IMR-90 (cell line): ENCODE data around the gene CYP4F3. TPM values are rescaled to one million over a fixed set of nuclear protein-coding genes. Genes with fewer than 3 reads are reported as not detected.

ENCODE experiments used
- ATAC-seq: fragments of 200-7000 bp; cut with Tn5 transposase; 2 replicates; pipeline ENCODE4 v1.9.1; 2020; ENCODE audit warnings: low read depth, mild to moderate bottlenecking, moderate library complexity
- Bru-seq: library from RNA; stranded (reverse); fragments of 400-500 nt; gene quantifications from one replicate; lab custom pipeline; 2021; lab: Mats Ljungman, UMichigan
- BruChase-seq, 2 experiments: library from RNA; stranded (reverse); fragments of 400-500 nt; gene quantifications; one replicate each; lab custom pipeline; 2021; lab: Mats Ljungman, UMichigan
- BruUV-seq: library from RNA; stranded (reverse); fragments of 400-500 nt; replicated peaks from 2 replicates; lab custom pipeline; 2021; lab: Mats Ljungman, UMichigan
- CTCF ChIA-PET: fragments of 300-600 bp; formaldehyde crosslinking; extraction: SDS; loops from one replicate; lab custom pipeline; 2021; ENCODE audit warnings: antibody characterized with exemption; lab: Yijun Ruan, JAX
- POLR2A ChIA-PET: fragments of 300-600 bp; sonication (Branson Sonifier 250); formaldehyde crosslinking; loops from one replicate; lab custom pipeline; 2022; ENCODE audit warnings: antibody characterized with exemption; ENCODE audit not compliant: unreplicated experiment; lab: Charles Lee
- DNase-seq: peaks from one replicate; pipeline ENCODE4 v3.0.0; 2013
- H2AFZ ChIP-seq: replicated peaks from 2 replicates; pipeline ENCODE3; 2013; ENCODE audit warnings: low read length, mild to moderate bottlenecking; ENCODE audit not compliant: poor library complexity
- H2AK5ac ChIP-seq: 2 replicates; pipeline ENCODE4 v1.6.1; 2013; ENCODE audit warnings: low read depth, low read length, inconsistent platforms
- H2AK9ac ChIP-seq: replicated peaks from 2 replicates; pipeline ENCODE3; 2013; ENCODE audit warnings: mild to moderate bottlenecking, low read depth, low read length, moderate library complexity; ENCODE audit not compliant: poor library complexity
- H2BK120ac ChIP-seq: 2 replicates; pipeline ENCODE4 v1.6.1; 2013; ENCODE audit warnings: low read depth, low read length, inconsistent platforms
- H2BK15ac ChIP-seq: 3 replicates; pipeline ENCODE4 v1.6.1; 2013; ENCODE audit warnings: low read depth, low read length, inconsistent platforms
- H2BK20ac ChIP-seq: 2 replicates; pipeline ENCODE4 v1.6.1; 2013; ENCODE audit warnings: low read depth, mild to moderate bottlenecking, inconsistent platforms, low read length, moderate library complexity
- H2BK5ac ChIP-seq: 2 replicates; pipeline ENCODE4 v1.6.1; 2013; ENCODE audit warnings: mild to moderate bottlenecking, low read depth, low read length, inconsistent platforms; ENCODE audit not compliant: poor library complexity, severe bottlenecking
- H3K14ac ChIP-seq: replicated peaks from 2 replicates; pipeline ENCODE4 v1.6.1; 2013; ENCODE audit warnings: low read depth, low read length, inconsistent platforms
- H3K18ac ChIP-seq: 2 replicates; pipeline ENCODE4 v1.6.1; 2013; ENCODE audit warnings: low read depth, low read length, control low read depth
- H3K23ac ChIP-seq: 2 replicates; pipeline ENCODE4 v1.6.1; 2013; ENCODE audit warnings: low read depth, low read length, inconsistent platforms
- H3K27ac ChIP-seq: 2 replicates; pipeline ENCODE4 v1.5.1; 2013; ENCODE audit warnings: mild to moderate bottlenecking, control low read depth, low read length; ENCODE audit not compliant: insufficient read depth
- H3K27me3 ChIP-seq: 2 replicates; pipeline ENCODE4 v1.6.1; 2013; ENCODE audit warnings: low read length; ENCODE audit not compliant: control insufficient read depth, insufficient read depth
- H3K36me3 ChIP-seq: 2 replicates; pipeline ENCODE4 v1.6.1; 2013; ENCODE audit warnings: low read length, mixed read lengths; ENCODE audit not compliant: control insufficient read depth, insufficient read depth
- H3K4ac ChIP-seq: 2 replicates; pipeline ENCODE4 v1.6.1; 2013; ENCODE audit warnings: low read depth, low read length, inconsistent platforms
- H3K4me1 ChIP-seq: 2 replicates; pipeline ENCODE4 v1.6.1; 2013; ENCODE audit warnings: low read length, mixed read lengths; ENCODE audit not compliant: control insufficient read depth, insufficient read depth
- H3K4me2 ChIP-seq: 2 replicates; pipeline ENCODE4 v1.6.1; 2013; ENCODE audit warnings: low read depth, mild to moderate bottlenecking, control low read depth, low read length, moderate library complexity
- H3K4me3 ChIP-seq: 2 replicates; pipeline ENCODE4 v1.5.1; 2013; ENCODE audit warnings: low read depth, mild to moderate bottlenecking, control low read depth, low read length, moderate library complexity; ENCODE audit not compliant: insufficient read depth
- H3K56ac ChIP-seq: 2 replicates; pipeline ENCODE4 v1.6.1; 2013; ENCODE audit warnings: low read length, inconsistent platforms; ENCODE audit not compliant: insufficient read depth; ENCODE audit errors: extremely low read depth
- H3K79me1 ChIP-seq, 2 experiments: 2 replicates each; pipeline ENCODE4 v1.6.1; 2013; ENCODE audit warnings: low read length in 2 of 2, inconsistent platforms in 1 of 2, low read depth in 1 of 2
- H3K9ac ChIP-seq: 2 replicates; pipeline ENCODE4 v1.6.1; 2013; ENCODE audit warnings: low read depth, low read length, control low read depth
- H3K9me1 ChIP-seq: 2 replicates; pipeline ENCODE4 v1.6.1; 2013; ENCODE audit warnings: low read length, inconsistent platforms; ENCODE audit not compliant: insufficient read depth
- H3K9me3 ChIP-seq: 2 replicates; pipeline ENCODE4 v1.6.1; 2013; ENCODE audit warnings: low read length; ENCODE audit not compliant: control insufficient read depth, insufficient read depth
- H4K20me1 ChIP-seq: 2 replicates; pipeline ENCODE4 v1.6.1; 2013; ENCODE audit warnings: low read length, inconsistent platforms; ENCODE audit not compliant: insufficient read depth
- H4K5ac ChIP-seq: 2 replicates; pipeline ENCODE4 v1.6.1; 2013; ENCODE audit warnings: mild to moderate bottlenecking, low read depth, low read length, control low read depth
- H4K8ac ChIP-seq, 2 experiments: 2 replicates each; pipeline ENCODE4 v1.6.1; 2013; ENCODE audit warnings: low read depth in 2 of 2, low read length in 2 of 2, control low read depth in 1 of 2, inconsistent platforms in 1 of 2
- H4K91ac ChIP-seq: 2 replicates; pipeline ENCODE4 v1.6.1; 2013; ENCODE audit warnings: low read depth, low read length, inconsistent platforms; ENCODE audit not compliant: insufficient read depth
- BHLHE40 ChIP-seq: fragments of 150-350 bp; IDR thresholded peaks from 2 replicates; pipeline ENCODE4 v1.6.1; 2016; ENCODE audit warnings: mild to moderate bottlenecking, low read depth, low read length
- CHD1 ChIP-seq: IDR thresholded peaks from 2 replicates; pipeline ENCODE4 v1.6.1; 2012; ENCODE audit warnings: low read depth, low read length, improper control_type of control experiment
- CTCF ChIP-seq: conservative IDR thresholded peaks from 2 replicates; pipeline ENCODE4 v1.5.1; 2012; ENCODE audit warnings: mild to moderate bottlenecking, low read depth, low read length, improper control_type of control experiment
- FOS ChIP-seq: fragments of 150-350 bp; IDR thresholded peaks from 2 replicates; pipeline ENCODE4 v1.6.1; 2016; ENCODE audit warnings: low read depth, low read length
- MAFK ChIP-seq: IDR thresholded peaks from 2 replicates; pipeline ENCODE4 v1.6.1; 2012; ENCODE audit warnings: low read depth, low read length, improper control_type of control experiment
- MAZ ChIP-seq: IDR thresholded peaks from 2 replicates; pipeline ENCODE4 v1.6.1; 2012; ENCODE audit warnings: low read depth, mild to moderate bottlenecking, low read length, improper control_type of control experiment, moderate library complexity, borderline replicate concordance
- MXI1 ChIP-seq: IDR thresholded peaks from 2 replicates; pipeline ENCODE4 v1.6.1; 2012; ENCODE audit warnings: low read depth, mild to moderate bottlenecking, low read length, moderate library complexity, borderline replicate concordance
- NFE2L2 ChIP-seq: fragments of 150-350 bp; IDR thresholded peaks from 2 replicates; pipeline ENCODE4 v1.6.1; 2016; ENCODE audit warnings: low read depth, mild to moderate bottlenecking, low read length
- RFX5 ChIP-seq: IDR thresholded peaks from 2 replicates; pipeline ENCODE4 v1.8.0; 2012; ENCODE audit warnings: low read depth, mild to moderate bottlenecking, low read length, moderate library complexity
- WGBS, 2 experiments: methylation state at CpG; one replicate each; pipeline versions ENCODE4 v1.1.5 to v1.1.7; 2013; ENCODE audit warnings: missing lambda C conversion rate in 2 of 2; ENCODE audit not compliant: insufficient read length in 1 of 2; ENCODE audit errors: extremely low coverage in 2 of 2; 5-methylcytosine and 5-hydroxymethylcytosine counted together
- dilution Hi-C: fragments of 300-500 bp; cut with HindIII; formaldehyde crosslinking; loops from one replicate; pipeline ENCODE4 v1.14.3; 2018; ENCODE audit warnings: low sequenced_read_pairs; ENCODE audit not compliant: unreplicated experiment
- in situ Hi-C: fragments of 300-500 bp; cut with MboI; formaldehyde crosslinking; loops from 3 replicates; pipeline ENCODE4 v1.14.3; 2019; ENCODE audit warnings: low sequenced_read_pairs, inconsistent platforms, mixed read lengths
- intact Hi-C: fragments of 100-400 bp; cut with micrococcal nuclease; formaldehyde crosslinking; loops from 2 replicates; pipeline ENCODE4 v1.10.0; 2022
- long read RNA-seq: library from polyadenylated mRNA; unstranded; transcript quantifications from one replicate; pipeline ENCODE4 v2.0.0, GENCODE V29; 2021; ENCODE audit not compliant: unreplicated experiment
- polyA plus RNA-seq, 3 experiments: library from polyadenylated mRNA; depleted of rRNA; stranded (reverse); fragments of >200 nt; gene quantifications; 2 replicates each; pipeline ENCODE4 v1.2.3, GENCODE V29; 2012; ENCODE audit warnings: low replicate concordance in 1 of 3
- total RNA-seq: library from RNA; depleted of rRNA; stranded (reverse); fragments of >200 nt; gene quantifications from 2 replicates; pipeline ENCODE4 v1.2.3, GENCODE V29; 2012; rRNA removed

The CYP4F3 gene
- total RNA-seq (not detected in 2 replicates), polyA plus RNA-seq (2012; rRNA removed) (not detected in 2 replicates), Bru-seq, nascent RNA (not detected), BruChase-seq, experiment 1, labeled RNA remaining after a 6-hour chase (not detected), BruChase-seq, experiment 2, labeled RNA remaining after a 2-hour chase (not detected)
- polyA plus RNA-seq (2012; cell fraction: cytosol; rRNA removed): not detected in 2 replicates
- not detected in 2 replicates for polyA plus RNA-seq (2012; cell fraction: nucleus; rRNA removed; ENCODE audit: low replicate concordance)
- long read RNA-seq: 0 reads

GRCh38 chr19:15640294-15640903, at the start of gene CYP4F3:
Gene CYP4F3, plus strand, starts transcription at chr19:15640897. Its CDS starts 519 bp downstream, at chr19:15641416.
- H2BK5ac ChIP-seq: no peak within 1 kb of the TSS
- H3K14ac ChIP-seq: no peak within 1 kb of the TSS
- H4K8ac ChIP-seq: no peak within 1 kb of the TSS
- ChIA-PET CTCF (no interaction called here), POLR2A (no interaction called here)
- no peak within 1 kb of the TSS for H3K18ac ChIP-seq
- H2AK9ac ChIP-seq: no peak within 1 kb of the TSS
- in situ Hi-C loops (loop anchor here (25.0 kb wide), 2 partner anchors 547 to 772 kb away; partner anchors contain the start of genes AP1M1 and FAM32A), dilution Hi-C loops (no loop called here), intact Hi-C loops (no loop called here)
- no peak within 1 kb of the TSS for H3K4me2 ChIP-seq
- H3K56ac ChIP-seq: no peak within 1 kb of the TSS
- H3K36me3 ChIP-seq: no peaks in the 10 kb centered on the region
- no peak within 1 kb of the TSS for H4K5ac ChIP-seq
- WGBS, 2 experiments: 71% methylated on average over 1 of the region's 6 CpGs; no CpG with 5 or more reads in 1 of the 2 experiments
- H2AFZ ChIP-seq: no peak within 1 kb of the TSS
- no peaks in the 10 kb centered on the region for H4K20me1 ChIP-seq
- no peak within 1 kb of the TSS for H3K4ac ChIP-seq
- ATAC-seq (no peak), DNase-seq (no peak)
- H3K23ac ChIP-seq: no peak within 1 kb of the TSS
- H3K9ac ChIP-seq: no peak within 1 kb of the TSS
- no peak within 1 kb of the TSS for H2AK5ac ChIP-seq
- no peak within 1 kb of the TSS for H3K4me3 ChIP-seq
- H3K79me1 ChIP-seq: no peaks in the 10 kb centered on the region
- no peaks in the 10 kb centered on the region for H3K27me3 ChIP-seq
- no peak for TF ChIP-seq RFX5
- no peak for TF ChIP-seq MXI1
- no peak for TF ChIP-seq CHD1
- no peak for TF ChIP-seq NFE2L2
- TF ChIP-seq MAFK: no peak
- TF ChIP-seq FOS: no peak
- no peak for TF ChIP-seq MAZ
- TF ChIP-seq BHLHE40: no peak
- no peak for TF ChIP-seq CTCF
- no peak within 1 kb of the TSS for H4K91ac ChIP-seq
- H3K27ac ChIP-seq: no peak within 1 kb of the TSS
- peaks cover 29% of the 10 kb centered on the region for H3K9me3 ChIP-seq
- H3K9me1 ChIP-seq: no peaks in the 10 kb centered on the region
- H3K4me1 ChIP-seq: no peaks in the 10 kb centered on the region
- H2BK15ac ChIP-seq: no peak within 1 kb of the TSS
- H2BK120ac ChIP-seq: no peak within 1 kb of the TSS
- BruUV-seq: no TSS peak
- no peak within 1 kb of the TSS for H2BK20ac ChIP-seq
